Measurements from ENCODE around the gene KNDC1.

- TF ChIP-seq, protein P1, sequence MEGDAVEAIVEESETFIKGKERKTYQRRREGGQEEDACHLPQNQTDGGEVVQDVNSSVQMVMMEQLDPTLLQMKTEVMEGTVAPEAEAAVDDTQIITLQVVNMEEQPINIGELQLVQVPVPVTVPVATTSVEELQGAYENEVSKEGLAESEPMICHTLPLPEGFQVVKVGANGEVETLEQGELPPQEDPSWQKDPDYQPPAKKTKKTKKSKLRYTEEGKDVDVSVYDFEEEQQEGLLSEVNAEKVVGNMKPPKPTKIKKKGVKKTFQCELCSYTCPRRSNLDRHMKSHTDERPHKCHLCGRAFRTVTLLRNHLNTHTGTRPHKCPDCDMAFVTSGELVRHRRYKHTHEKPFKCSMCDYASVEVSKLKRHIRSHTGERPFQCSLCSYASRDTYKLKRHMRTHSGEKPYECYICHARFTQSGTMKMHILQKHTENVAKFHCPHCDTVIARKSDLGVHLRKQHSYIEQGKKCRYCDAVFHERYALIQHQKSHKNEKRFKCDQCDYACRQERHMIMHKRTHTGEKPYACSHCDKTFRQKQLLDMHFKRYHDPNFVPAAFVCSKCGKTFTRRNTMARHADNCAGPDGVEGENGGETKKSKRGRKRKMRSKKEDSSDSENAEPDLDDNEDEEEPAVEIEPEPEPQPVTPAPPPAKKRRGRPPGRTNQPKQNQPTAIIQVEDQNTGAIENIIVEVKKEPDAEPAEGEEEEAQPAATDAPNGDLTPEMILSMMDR (IDR thresholded peaks at IDR 0.05; ENCODE audit: low read depth, low read length): no peak
- TF ChIP-seq POLR2A (IDR thresholded peaks at IDR 0.05; ENCODE audit: extremely low read depth, insufficient read length) (no peak), MAX (IDR thresholded peaks at IDR 0.05; ENCODE audit: low read depth, low read length) (no peak)
These were observed 3.1 kb upstream of the KNDC1 start for GRCh38 chr10:133156674-133157579.

Data from NB4 (cell line).